G401.6 (cell line): ENCODE data around the gene NXF2.
"Not testable (repeated sequence)": the region's sequence is repeated elsewhere in the genome, so short reads cannot be mapped to it uniquely, and the experiment has no call there.

Experiments
- FAIRE-seq: peaks from 2 replicates; lab custom pipeline; 2012; peaks lifted over from hg19 to GRCh38; lab: Jason Lieb, UNC

The NXF2 gene, protein sequence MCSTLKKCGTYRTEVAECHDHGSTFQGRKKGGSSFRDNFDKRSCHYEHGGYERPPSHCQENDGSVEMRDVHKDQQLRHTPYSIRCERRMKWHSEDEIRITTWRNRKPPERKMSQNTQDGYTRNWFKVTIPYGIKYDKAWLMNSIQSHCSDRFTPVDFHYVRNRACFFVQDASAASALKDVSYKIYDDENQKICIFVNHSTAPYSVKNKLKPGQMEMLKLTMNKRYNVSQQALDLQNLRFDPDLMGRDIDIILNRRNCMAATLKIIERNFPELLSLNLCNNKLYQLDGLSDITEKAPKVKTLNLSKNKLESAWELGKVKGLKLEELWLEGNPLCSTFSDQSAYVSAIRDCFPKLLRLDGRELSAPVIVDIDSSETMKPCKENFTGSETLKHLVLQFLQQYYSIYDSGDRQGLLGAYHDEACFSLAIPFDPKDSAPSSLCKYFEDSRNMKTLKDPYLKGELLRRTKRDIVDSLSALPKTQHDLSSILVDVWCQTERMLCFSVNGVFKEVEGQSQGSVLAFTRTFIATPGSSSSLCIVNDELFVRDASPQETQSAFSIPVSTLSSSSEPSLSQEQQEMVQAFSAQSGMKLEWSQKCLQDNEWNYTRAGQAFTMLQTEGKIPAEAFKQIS

DNA sequence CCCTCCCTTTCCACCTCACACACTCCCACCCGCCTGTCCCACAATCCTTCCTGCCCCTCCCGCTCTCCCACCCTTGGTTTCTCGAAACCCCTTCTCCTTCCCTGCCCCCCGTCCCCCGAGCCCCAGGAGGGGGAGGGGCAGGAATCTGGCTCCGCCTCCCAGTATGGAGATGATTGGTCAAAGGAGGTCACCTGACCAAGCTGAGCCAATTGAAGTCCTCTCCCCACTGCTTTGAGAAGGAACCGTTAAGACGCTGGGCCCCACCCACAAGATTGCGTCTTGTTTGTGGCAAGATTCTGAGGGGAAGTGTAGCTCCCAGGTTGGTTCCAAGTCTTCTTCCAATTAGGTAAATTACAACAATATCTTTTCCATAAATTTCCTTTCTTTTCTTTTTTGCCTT lies at the start of gene NXF2:
NXF2 (plus strand) TSS at position 275 of the 400 bp plus-strand sequence. CDS start 59,912 bp downstream, outside the sequence.
- not testable (repeated sequence) for FAIRE-seq

DNA sequence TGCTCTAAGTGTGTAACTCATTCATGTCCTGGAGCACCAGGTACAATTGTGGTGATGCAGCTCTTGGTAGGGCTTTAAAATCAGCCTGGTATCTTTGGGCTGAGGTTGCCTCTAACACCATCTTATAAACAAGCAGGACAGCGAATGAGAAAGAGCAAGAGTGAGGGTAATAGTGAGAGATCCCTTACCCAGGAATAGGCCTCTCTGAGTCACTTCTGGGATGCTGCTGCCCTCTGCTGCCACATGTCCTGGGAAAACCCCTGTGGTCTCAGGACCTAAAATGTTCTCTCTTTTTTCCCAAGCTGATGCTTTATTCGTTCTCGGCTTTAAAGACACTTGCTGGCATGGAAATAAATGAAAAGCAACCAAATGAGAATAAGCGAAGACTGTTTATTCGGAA lies 39.0 kb upstream of the NXF2 start:
- FAIRE-seq: not testable (repeated sequence)

DNA sequence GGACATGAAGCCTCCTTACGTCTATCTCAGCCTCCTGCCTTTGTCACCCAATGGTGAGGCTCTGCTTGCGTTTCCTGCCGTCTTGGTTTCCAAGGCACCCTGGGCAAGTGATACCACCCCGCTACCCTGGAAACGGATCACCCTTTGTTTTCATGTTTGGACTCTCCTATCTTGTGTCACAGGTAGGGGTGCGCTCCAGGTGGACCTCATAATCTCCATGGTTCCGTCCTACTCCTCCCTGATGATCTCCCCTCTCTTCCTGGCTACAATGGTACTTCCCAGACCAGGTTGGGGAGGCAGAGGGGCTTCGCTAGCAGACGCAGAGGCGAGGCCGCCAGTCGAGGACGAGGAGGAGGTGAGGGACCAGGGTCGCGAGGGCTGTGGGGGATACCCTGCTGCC lies 32.0 kb upstream of the NXF2 start, which contains the start of gene TCP11X1:
TCP11X1 (plus strand) TSS at position 316 of the 400 bp plus-strand sequence.
- not testable (repeated sequence) for FAIRE-seq

DNA sequence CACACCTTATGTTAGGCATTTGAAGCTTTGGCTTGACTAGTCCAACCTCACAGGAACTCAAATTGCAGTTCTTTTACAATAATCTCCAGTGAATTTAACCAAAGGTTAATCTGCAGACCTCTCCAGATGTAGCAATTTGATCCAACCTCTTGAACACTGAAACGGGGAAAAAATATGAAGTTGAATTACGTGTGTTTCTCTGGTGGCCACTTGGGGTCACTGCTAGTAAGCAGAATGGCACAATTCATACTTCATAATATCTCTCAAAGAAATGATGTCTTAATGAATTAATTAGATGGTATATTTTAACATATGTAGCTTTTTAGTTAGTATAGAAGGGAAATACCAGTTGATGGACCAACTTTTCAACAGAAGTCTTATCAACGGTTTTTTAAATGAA lies 30.5 kb upstream of the NXF2 start:
- not testable (repeated sequence) for FAIRE-seq

DNA sequence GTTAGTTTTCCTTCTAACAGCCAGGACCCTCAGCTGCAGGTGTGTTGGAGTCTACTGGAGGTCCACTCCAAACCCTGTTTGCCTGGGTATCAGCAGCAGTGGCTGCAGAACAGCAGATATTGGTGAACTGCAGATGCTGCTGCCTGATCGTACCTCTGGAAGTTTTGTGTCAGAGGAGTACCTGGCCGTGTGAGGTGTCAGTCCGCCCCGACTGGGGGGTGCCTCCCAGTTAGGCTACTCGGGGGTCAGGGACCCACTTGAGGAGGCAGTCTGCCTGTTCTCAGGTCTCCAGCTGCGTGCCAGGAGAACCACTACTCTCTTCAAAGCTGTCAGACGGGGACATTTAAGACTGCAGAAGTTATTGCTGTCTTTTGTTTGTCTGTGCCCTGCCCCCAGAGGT lies 11.3 kb upstream of the NXF2 start:
- not testable (repeated sequence) for FAIRE-seq

DNA sequence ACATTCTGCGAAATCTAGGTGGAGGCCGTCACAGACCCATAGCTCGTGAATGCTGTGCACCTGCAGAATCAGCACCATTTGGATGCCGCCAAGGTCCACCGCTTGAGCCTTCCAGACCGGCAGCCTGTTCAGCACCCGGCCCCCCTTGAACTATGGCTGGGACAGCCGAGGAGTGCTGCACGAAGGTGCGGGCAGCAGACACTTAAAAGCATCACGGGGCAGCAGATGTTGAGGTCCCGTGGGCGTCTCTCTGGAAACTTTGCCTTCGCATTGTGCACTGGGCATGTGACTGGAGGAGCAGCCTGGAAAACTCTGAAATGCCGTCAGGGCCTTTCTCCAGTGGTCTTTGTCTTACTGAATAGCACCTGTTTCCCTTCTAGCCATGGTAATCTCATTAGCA lies 6.7 kb upstream of the NXF2 start:
- FAIRE-seq: not testable (repeated sequence)

DNA sequence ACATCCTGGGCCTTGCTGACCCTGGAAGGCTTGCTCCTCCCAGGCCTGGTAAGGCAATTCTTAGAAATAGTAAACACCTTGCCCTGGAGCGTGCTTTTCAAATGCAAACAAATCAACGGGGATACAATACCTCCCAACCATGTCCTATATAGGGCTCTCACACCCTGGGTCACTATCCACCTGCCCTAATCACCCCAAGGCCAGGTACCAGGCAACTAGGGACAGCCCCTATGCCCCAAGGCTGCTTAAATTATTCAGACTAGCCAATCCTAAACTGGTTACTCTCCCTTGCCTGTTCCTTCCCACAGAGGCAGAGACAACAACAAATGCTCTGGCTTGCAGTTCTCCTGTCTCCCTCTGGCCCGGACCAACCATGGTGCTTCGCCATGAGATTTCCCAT lies 25.3 kb downstream of the NXF2 start:
- FAIRE-seq: not testable (repeated sequence)

DNA sequence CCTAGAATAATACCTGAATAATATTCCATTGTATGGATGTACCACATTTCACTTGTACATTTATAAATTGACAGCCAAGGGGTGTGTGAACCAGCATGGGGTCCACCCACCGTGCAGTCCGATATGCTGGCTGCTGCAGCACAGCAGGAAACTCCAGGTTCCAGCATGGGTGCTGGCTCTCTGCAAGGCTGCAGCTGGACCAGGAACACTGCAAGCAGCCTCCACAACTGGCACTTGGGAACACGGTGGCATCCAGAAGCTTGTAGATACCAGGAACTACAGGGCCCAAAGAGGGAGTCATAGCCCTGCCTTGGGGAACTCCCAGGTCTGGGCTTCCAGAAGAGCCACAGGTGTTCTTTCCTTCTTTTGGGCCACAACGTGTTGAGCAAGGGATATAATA lies 91.2 kb downstream of the NXF2 start:
- FAIRE-seq: no peak

DNA sequence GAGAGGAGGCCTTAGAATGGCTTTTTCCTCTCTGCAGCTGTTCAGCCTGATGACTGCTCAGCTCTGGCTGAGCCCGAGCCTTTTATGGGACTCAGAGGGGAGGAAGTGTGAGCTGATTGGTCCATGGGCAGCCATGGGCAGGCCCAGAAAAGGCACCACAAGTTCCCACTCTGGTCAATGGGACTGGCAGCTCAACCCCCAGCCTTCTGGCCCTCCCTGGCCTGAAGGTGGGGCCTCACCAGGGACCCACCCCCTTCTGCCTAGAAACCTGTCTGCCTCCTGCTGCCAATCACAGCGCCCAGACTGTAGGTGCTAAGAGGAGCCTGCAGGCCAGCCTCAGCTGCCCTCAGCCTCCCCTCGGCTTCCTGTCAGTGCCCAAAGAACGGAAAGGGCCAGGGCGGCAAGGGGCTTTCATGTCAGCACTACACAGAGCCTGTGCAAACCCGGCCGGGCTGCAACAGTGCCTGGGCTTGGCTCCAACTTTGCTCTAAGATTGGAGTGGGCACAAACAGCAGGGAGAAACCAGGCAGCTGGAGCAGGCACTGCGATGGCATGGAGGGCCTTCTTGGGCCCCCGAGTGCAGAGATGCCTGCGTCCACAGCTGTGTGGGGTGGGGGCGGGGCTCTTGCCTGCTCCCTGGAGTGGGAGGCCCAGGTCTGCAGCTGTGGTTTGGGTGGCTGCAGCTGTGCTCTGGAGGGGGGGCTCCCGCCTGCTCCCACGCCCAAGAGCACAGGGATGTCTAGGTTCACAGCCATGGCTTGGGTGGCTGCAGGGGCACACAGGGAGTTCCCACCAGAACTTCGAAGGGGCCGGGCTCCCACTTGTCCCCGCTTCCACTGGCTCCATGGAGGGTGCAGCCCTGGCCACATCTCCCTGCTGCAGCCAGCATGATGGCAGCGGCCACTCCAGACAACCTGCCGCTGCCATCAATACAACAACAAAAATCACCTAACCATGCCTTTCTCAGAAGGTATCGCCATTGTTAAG lies 92.6 kb downstream of the NXF2 start:
- no peak for FAIRE-seq

DNA sequence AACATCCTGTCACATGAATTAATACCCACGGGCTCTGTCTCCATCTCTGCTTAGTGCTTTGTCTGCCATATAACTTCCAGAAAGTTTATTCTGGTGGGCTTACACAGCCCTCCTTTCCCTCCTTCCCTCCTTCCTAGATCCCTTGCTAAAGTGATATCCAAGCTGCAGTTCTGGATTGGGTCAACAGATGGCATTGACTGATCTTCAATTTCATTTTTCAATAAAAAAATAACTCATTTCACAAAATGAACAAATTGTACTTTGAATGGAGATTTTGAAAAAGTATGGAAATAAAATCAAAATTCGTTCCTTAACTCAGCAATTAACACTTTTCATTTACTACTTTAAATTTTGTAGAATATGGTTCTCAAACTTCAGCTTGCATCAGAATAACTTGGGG lies 94.9 kb downstream of the NXF2 start:
- no peak for FAIRE-seq

DNA sequence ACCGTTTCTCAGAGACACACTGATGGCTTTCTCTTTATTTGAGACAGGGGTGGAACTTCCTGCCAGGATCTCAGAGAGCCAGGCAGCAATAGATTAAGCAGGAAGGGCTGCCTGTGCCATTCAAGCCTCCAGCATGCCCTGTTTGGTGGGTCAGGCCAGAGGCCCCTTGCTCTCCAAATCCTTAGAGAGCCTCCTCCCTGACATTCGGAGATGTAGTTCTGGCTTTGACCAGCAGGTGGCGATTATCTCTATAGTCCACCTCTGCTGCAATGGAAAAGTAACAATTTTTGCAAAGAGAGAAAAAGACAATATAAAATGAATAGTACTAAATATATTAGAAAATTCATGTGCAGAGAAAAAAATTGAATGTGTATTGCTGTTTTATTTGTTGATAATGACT lies 98.9 kb downstream of the NXF2 start:
- peak; percentile 60 for FAIRE-seq
